ENCODE results near the gene ABHD17B. TPM values are rescaled to one million over a fixed set of nuclear protein-coding genes. Genes with fewer than 3 reads are reported as not detected.
A peak's percentile ranks its signal among the peaks of the same experiment; 100 is the strongest.

The ABHD17B gene
- total and polyA plus RNA-seq, 2 donors (not counting 1 experiment from before 2014, with no cell fraction given) = 14.6 to 20.6 TPM

DNA sequence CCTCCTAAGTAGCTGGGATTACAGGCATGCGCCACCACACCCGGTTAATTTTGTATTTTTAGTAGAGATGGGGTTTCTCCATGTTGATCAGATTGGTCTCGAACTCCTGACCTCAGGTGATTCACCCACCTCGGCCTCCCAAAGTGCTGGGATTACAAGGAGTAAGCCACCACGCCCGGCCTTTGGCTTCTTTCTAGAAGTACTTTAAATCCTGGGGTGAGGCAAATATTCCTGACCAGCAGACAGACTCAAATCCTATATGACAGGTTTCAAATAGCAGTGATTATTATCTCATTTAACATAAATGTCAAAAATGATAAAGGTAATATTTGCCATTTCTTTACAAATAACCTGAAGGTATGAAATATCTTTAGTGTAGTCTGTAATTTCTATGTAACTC, 35.6 kb downstream of the ABHD17B start:
- DNase-seq (ENCODE audit: low read depth in 2 of 2) = no peak
- Histone ChIP-seq H3K27ac (ENCODE audit: insufficient read depth, low read length) (no peak overlapping the region), H3K27me3 (ENCODE audit: control insufficient read depth, insufficient read depth, low read length) (no peaks in the 10 kb centered on the region), H4K20me1 (ENCODE audit: control insufficient read depth, extremely low read depth, insufficient read depth, low read length) (no peaks in the 10 kb centered on the region), H3K9me3 (ENCODE audit: control insufficient read depth, insufficient read depth, low read depth, low read length) (no peaks in the 10 kb centered on the region), H3K4me2 (ENCODE audit: extremely low read depth, insufficient read depth, low read length) (no peak overlapping the region), H3K79me2 (ENCODE audit: control insufficient read depth, insufficient read depth, low read length) (peaks cover 20% of the 10 kb centered on the region), H3K36me3 (ENCODE audit: control insufficient read depth, insufficient read depth, low read length) (no peaks in the 10 kb centered on the region), H3K4me3 (replicated peaks in 1 of 4; ENCODE audit: control extremely low read depth in 1 of 4, insufficient read depth in 1 of 4, low read depth in 3 of 4, low read length in 4 of 4) (no peak overlapping the region), H3K9ac (ENCODE audit: insufficient read depth, low read length) (no peak overlapping the region), H3K4me1 (ENCODE audit: control insufficient read depth, extremely low read depth, insufficient read depth, low read length) (no peaks in the 10 kb centered on the region), H2AFZ (ENCODE audit: low read length) (no peak overlapping the region)
- TF ChIP-seq, protein P1, sequence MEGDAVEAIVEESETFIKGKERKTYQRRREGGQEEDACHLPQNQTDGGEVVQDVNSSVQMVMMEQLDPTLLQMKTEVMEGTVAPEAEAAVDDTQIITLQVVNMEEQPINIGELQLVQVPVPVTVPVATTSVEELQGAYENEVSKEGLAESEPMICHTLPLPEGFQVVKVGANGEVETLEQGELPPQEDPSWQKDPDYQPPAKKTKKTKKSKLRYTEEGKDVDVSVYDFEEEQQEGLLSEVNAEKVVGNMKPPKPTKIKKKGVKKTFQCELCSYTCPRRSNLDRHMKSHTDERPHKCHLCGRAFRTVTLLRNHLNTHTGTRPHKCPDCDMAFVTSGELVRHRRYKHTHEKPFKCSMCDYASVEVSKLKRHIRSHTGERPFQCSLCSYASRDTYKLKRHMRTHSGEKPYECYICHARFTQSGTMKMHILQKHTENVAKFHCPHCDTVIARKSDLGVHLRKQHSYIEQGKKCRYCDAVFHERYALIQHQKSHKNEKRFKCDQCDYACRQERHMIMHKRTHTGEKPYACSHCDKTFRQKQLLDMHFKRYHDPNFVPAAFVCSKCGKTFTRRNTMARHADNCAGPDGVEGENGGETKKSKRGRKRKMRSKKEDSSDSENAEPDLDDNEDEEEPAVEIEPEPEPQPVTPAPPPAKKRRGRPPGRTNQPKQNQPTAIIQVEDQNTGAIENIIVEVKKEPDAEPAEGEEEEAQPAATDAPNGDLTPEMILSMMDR (conservative IDR thresholded peaks at IDR 0.05 in 1 of 2, IDR thresholded peaks at IDR 0.05 in 1 of 2; ENCODE audit: low read depth in 1 of 2, low read length in 2 of 2) = no peak
- TF ChIP-seq EZH2 (IDR thresholded peaks at IDR 0.05; ENCODE audit: low read length, missing control alignments) = no peak

DNA sequence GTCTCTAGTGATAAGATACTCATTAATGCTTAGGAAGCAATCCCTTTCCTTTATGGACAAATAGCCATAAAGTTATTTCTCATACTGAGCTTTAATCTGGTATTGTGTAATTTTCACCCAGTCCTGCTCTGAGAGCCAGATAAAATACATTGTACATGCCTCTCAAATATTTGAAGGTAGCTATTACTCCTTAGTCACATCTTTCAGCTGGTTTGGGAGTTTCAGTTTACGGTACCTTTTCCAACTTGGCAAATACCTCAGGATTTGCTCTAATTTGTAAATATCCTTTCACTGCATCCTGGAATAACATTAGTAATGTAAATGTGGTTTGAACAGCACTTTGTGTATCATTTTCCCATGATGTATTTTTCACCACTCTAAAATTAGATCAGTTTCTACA, 47.4 kb downstream of the ABHD17B start:
- no peak overlapping the region for H3K4me3 ChIP-seq (replicated peaks in 1 of 4; ENCODE audit: control extremely low read depth in 1 of 4, insufficient read depth in 1 of 4, low read depth in 3 of 4, low read length in 4 of 4)
- no peak overlapping the region for H2AFZ ChIP-seq (ENCODE audit: low read length)
- H3K27me3 ChIP-seq (ENCODE audit: control insufficient read depth, insufficient read depth, low read length) = no peaks in the 10 kb centered on the region
- H3K79me2 ChIP-seq (ENCODE audit: control insufficient read depth, insufficient read depth, low read length) = no peaks in the 10 kb centered on the region
- H3K9ac ChIP-seq (ENCODE audit: insufficient read depth, low read length) = no peak overlapping the region
- H3K9me3 ChIP-seq (ENCODE audit: control insufficient read depth, insufficient read depth, low read depth, low read length) = no peaks in the 10 kb centered on the region
- no peaks in the 10 kb centered on the region for H4K20me1 ChIP-seq (ENCODE audit: control insufficient read depth, extremely low read depth, insufficient read depth, low read length)
- H3K4me1 ChIP-seq (ENCODE audit: control insufficient read depth, extremely low read depth, insufficient read depth, low read length) = no peaks in the 10 kb centered on the region
- H3K36me3 ChIP-seq (ENCODE audit: control insufficient read depth, insufficient read depth, low read length) = no peaks in the 10 kb centered on the region
- H3K4me2 ChIP-seq (ENCODE audit: extremely low read depth, insufficient read depth, low read length) = no peak overlapping the region
- no peak overlapping the region for H3K27ac ChIP-seq (ENCODE audit: insufficient read depth, low read length)
- peak; percentile 6 to 64 for DNase-seq (ENCODE audit: low read depth in 2 of 2)
- TF ChIP-seq, protein P1 (conservative IDR thresholded peaks at IDR 0.05 in 1 of 2, IDR thresholded peaks at IDR 0.05 in 1 of 2; ENCODE audit: low read depth in 1 of 2, low read length in 2 of 2) = no peak

DNA sequence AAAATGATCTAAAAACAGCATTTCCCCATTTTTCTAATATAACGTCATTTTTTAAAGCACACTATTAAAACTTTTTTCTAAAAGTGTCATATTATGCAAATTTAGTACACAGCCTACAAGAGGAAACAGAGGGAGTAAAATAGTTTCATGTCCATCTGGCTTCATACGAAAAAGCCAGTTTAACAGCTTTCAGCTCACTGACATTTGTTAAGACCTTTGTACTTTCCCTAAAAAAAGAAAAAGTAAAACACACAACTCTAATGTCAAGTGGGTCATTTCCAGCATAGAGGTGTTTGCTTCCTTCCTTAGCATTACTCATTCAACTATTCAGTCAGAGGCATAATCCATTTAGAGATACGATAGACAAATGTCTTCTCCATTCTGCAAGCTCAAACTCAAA, 49.4 kb downstream of the ABHD17B start:
- no peaks in the 10 kb centered on the region for H3K36me3 ChIP-seq (ENCODE audit: control insufficient read depth, insufficient read depth, low read length)
- H3K27me3 ChIP-seq (ENCODE audit: control insufficient read depth, insufficient read depth, low read length) = no peaks in the 10 kb centered on the region
- no peaks in the 10 kb centered on the region for H3K9me3 ChIP-seq (ENCODE audit: control insufficient read depth, insufficient read depth, low read depth, low read length)
- no peaks in the 10 kb centered on the region for H3K79me2 ChIP-seq (ENCODE audit: control insufficient read depth, insufficient read depth, low read length)
- H3K4me2 ChIP-seq (ENCODE audit: extremely low read depth, insufficient read depth, low read length) = no peak overlapping the region
- H3K27ac ChIP-seq (ENCODE audit: insufficient read depth, low read length) = no peak overlapping the region
- no peak overlapping the region for H3K9ac ChIP-seq (ENCODE audit: insufficient read depth, low read length)
- no peak overlapping the region for H2AFZ ChIP-seq (ENCODE audit: low read length)
- no peaks in the 10 kb centered on the region for H4K20me1 ChIP-seq (ENCODE audit: control insufficient read depth, extremely low read depth, insufficient read depth, low read length)
- no peaks in the 10 kb centered on the region for H3K4me1 ChIP-seq (ENCODE audit: control insufficient read depth, extremely low read depth, insufficient read depth, low read length)
- DNase-seq (ENCODE audit: low read depth in 2 of 2) = no peak
- no peak overlapping the region for H3K4me3 ChIP-seq (replicated peaks in 1 of 4; ENCODE audit: control extremely low read depth in 1 of 4, insufficient read depth in 1 of 4, low read depth in 3 of 4, low read length in 4 of 4)
- no peak for TF ChIP-seq EZH2 (IDR thresholded peaks at IDR 0.05; ENCODE audit: low read length, missing control alignments)
- TF ChIP-seq, protein P1 (conservative IDR thresholded peaks at IDR 0.05 in 1 of 2, IDR thresholded peaks at IDR 0.05 in 1 of 2; ENCODE audit: low read depth in 1 of 2, low read length in 2 of 2) = no peak

Data from fibroblast of lung (primary cell).